CD8-positive, alpha-beta memory T cell (primary cell): ENCODE data around the gene DCX. TPM values are rescaled to one million over a fixed set of nuclear protein-coding genes. Genes with fewer than 3 reads are reported as not detected.
"Not testable (repeated sequence)": the region's sequence is repeated elsewhere in the genome, so short reads cannot be mapped to it uniquely, and the experiment has no call there.

ENCODE experiments used
- CTCF ChIA-PET: fragments of 350-600 bp; sonication (Branson Sonifier 250); formaldehyde crosslinking; loops from one replicate; lab custom pipeline; 2021; ENCODE audit warnings: antibody characterized with exemption; lab: Charles Lee
- POLR2A ChIA-PET: fragments of 350-600 bp; sonication (Branson Sonifier 250); formaldehyde crosslinking; loops from one replicate; lab custom pipeline; 2021; ENCODE audit warnings: antibody characterized with exemption; lab: Charles Lee
- DNase-seq, 5 donors: peaks; one replicate each; pipeline versions ENCODE4 v3.0.0 to v3.0.0-alpha.2; 2020 to 2022; ENCODE audit warnings: mixed read lengths in 1 of 5
- H3K27ac ChIP-seq: one replicate; pipeline ENCODE4 v1.7.0; 2013; ENCODE audit warnings: low read depth, mild to moderate bottlenecking, low read length, moderate library complexity
- H3K27me3 ChIP-seq: 2 replicates; pipeline ENCODE4 v1.7.0; 2013; ENCODE audit warnings: low read length, mild to moderate bottlenecking; ENCODE audit not compliant: insufficient read depth, poor library complexity, severe bottlenecking
- H3K36me3 ChIP-seq: 2 replicates; pipeline ENCODE4 v1.7.0; 2013; ENCODE audit warnings: mild to moderate bottlenecking, low read length, moderate library complexity; ENCODE audit not compliant: insufficient read depth
- H3K4me1 ChIP-seq: 2 replicates; pipeline ENCODE4 v1.7.0; 2013; ENCODE audit warnings: mild to moderate bottlenecking, low read length, moderate library complexity; ENCODE audit not compliant: insufficient read depth
- H3K4me3 ChIP-seq: 2 replicates; pipeline ENCODE4 v1.7.0; 2013; ENCODE audit warnings: mild to moderate bottlenecking, low read length
- H3K9me3 ChIP-seq: 2 replicates; pipeline ENCODE4 v1.7.0; 2013; ENCODE audit warnings: mild to moderate bottlenecking, low read length
- H3K27ac Mint-ChIP-seq, 8 donors: one replicate each; pipeline ENCODE4 v1.8.0; 2020 to 2021; ENCODE audit warnings: mixed read lengths in 8 of 8, mild to moderate bottlenecking in 6 of 8, inconsistent platforms in 3 of 8, moderate library complexity in 3 of 8
- H3K27me3 Mint-ChIP-seq, 2 donors: one replicate each; pipeline ENCODE4 v1.8.0; 2020 to 2021; ENCODE audit warnings: mixed read lengths in 2 of 2, mild to moderate bottlenecking in 1 of 2, moderate library complexity in 1 of 2
- H3K36me3 Mint-ChIP-seq, 3 donors: one replicate each; pipeline ENCODE4 v1.8.0; 2020 to 2021; ENCODE audit warnings: mixed read lengths in 3 of 3, inconsistent platforms in 1 of 3, mild to moderate bottlenecking in 1 of 3
- H3K4me1 Mint-ChIP-seq, 3 donors: one replicate each; pipeline ENCODE4 v1.8.0; 2020 to 2021; ENCODE audit warnings: mixed read lengths in 3 of 3, inconsistent platforms in 1 of 3, mild to moderate bottlenecking in 1 of 3
- H3K4me3 Mint-ChIP-seq, 7 donors: one replicate each; pipeline ENCODE4 v1.8.0; 2020 to 2021; ENCODE audit warnings: mixed read lengths in 7 of 7, mild to moderate bottlenecking in 6 of 7, moderate library complexity in 4 of 7, inconsistent platforms in 2 of 7
- H3K9me3 Mint-ChIP-seq, 5 donors: one replicate each; pipeline ENCODE4 v1.8.0; 2020 to 2022; ENCODE audit warnings: mixed read lengths in 5 of 5, mild to moderate bottlenecking in 3 of 5, moderate library complexity in 2 of 5, inconsistent platforms in 1 of 5
- polyA plus RNA-seq: library from polyadenylated mRNA; unstranded; fragments of 300-500 nt; fragmentation: Illumina TruSeq; gene quantifications from one replicate; pipeline ENCODE4 v1.2.3, GENCODE V29; 2021
- total RNA-seq, 2 experiments: library from RNA; stranded (reverse); gene quantifications; one replicate each; pipeline ENCODE4 v1.2.3, GENCODE V29; 2021

The DCX gene
- total and polyA plus RNA-seq, 3 experiments from 2014 or later, result not detected

DNA sequence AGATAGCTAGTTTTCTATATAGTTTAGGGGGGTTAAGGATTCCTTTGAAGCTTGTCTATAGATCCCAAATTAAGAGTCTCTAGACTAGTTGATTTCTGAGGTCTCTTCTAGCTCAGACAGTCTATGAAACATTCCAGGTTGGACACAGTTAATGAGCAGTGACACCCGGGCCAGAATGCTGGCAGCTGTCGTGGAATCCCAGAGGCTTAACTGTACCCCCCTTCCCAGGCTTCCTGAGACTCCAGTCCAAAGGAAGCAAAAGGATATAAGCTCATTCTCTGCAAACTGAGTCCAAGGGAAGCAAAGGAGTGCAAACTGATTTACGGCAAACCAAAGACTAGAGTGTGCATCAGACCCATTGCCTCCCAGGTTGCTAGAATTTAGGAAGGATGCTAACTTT is 62.9 kb downstream of the DCX start:
- H3K27ac Mint-ChIP-seq, result no peak overlapping the region
- H3K4me3 ChIP-seq, result no peak overlapping the region
- ChIA-PET POLR2A (no interaction called here), CTCF (no interaction called here)
- peaks cover 0 to 2% (median 0%) of the 10 kb centered on the region in 3 donors for H3K36me3 Mint-ChIP-seq
- no peaks in the 10 kb centered on the region for H3K36me3 ChIP-seq
- no peaks in the 10 kb centered on the region for H3K9me3 ChIP-seq
- DNase-seq, result no peak
- peaks cover 0 to 8% of the 10 kb centered on the region in 2 donors for H3K27me3 Mint-ChIP-seq
- H3K4me3 Mint-ChIP-seq, result no peak overlapping the region
- H3K27ac ChIP-seq, result no peak overlapping the region
- no peaks in the 10 kb centered on the region for H3K4me1 Mint-ChIP-seq
- no peaks in the 10 kb centered on the region for H3K9me3 Mint-ChIP-seq
- no peaks in the 10 kb centered on the region for H3K4me1 ChIP-seq
- no peaks in the 10 kb centered on the region for H3K27me3 ChIP-seq

DNA sequence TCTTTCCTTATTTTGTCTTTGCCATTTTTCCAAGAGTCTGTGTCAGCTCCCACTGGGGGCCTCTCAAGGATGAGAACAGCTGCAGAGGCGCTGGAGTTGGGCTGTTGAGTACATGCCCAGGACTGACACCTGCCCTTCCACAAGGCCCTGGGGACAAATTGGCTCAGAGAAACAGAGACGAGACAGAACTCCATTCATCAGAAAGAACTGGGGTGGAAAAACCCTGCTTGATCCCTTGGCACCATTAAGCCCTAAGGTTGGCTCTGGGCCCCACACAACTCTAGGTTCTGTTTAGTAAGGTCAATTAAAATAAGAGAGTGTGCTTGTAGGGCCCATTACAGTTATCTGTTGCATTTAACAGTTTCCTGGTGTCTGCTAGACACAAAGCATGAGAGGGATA is 63.6 kb downstream of the DCX start:
- Mint-ChIP-seq H3K27me3 (peaks cover 0 to 8% of the 10 kb centered on the region in 2 donors), H3K27ac (no peak overlapping the region), H3K36me3 (peaks cover 0 to 2% (median 0%) of the 10 kb centered on the region in 3 donors), H3K4me3 (no peak overlapping the region), H3K9me3 (no peaks in the 10 kb centered on the region), H3K4me1 (no peaks in the 10 kb centered on the region)
- H3K4me3 ChIP-seq, result no peak overlapping the region
- H3K27me3 ChIP-seq, result no peaks in the 10 kb centered on the region
- no peaks in the 10 kb centered on the region for H3K36me3 ChIP-seq
- CTCF ChIA-PET, result no interaction called here
- POLR2A ChIA-PET, result no interaction called here
- no peak for DNase-seq
- no peak overlapping the region for H3K27ac ChIP-seq
- no peaks in the 10 kb centered on the region for H3K9me3 ChIP-seq
- H3K4me1 ChIP-seq, result no peaks in the 10 kb centered on the region

DNA sequence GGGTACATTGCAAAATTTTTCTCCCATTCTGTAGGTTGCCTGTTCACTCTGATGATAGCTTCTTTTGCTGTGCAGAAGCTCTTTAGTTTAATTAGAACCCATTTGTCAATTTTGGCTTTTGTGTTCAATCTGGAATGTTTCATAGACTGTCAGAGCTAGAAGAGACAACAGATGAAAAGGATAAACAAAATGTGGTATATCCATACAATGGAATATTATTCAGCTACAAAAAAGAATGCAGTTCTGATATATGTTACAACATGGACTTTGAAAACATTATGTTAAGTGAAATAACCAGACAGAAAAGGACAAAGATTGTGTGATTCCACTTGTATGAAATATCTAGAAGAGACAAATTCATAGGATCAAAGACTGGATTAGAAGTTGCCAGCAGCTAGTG is 65.8 kb downstream of the DCX start:
- H3K36me3 ChIP-seq, H3K9me3 Mint-ChIP-seq, H3K4me3 ChIP-seq, H3K4me1 Mint-ChIP-seq, POLR2A ChIA-PET, H3K27me3 ChIP-seq, H3K9me3 ChIP-seq, H3K27ac Mint-ChIP-seq, H3K27me3 Mint-ChIP-seq, CTCF ChIA-PET, H3K4me1 ChIP-seq, H3K27ac ChIP-seq, DNase-seq, H3K4me3 Mint-ChIP-seq, H3K36me3 Mint-ChIP-seq: not testable (repeated sequence)

DNA sequence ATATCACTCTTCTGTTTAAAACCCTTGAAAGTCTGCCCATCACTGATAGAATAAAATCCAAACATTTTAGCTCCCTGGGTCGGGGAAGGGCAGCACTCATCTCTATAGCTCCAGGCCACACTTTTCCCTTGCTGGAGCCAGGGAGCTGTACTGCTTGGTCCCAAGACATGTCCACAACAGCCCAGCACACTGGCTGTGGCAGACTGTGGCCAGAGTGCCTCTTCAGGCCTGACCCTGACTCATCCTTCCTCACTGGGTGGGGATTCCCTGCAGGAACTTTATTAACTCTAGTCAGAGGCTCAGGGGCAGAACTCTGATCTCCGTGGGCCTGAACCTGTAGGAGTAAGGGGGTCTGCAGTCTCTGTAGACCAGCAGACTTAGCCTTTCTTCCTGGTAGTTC is 71.9 kb downstream of the DCX start:
- ChIA-PET POLR2A (no interaction called here), CTCF (no interaction called here)
- no peaks in the 10 kb centered on the region for H3K36me3 ChIP-seq
- Mint-ChIP-seq H3K4me3 (no peak overlapping the region), H3K36me3 (peaks cover 0 to 4% (median 0%) of the 10 kb centered on the region in 3 donors), H3K9me3 (peaks cover 0 to 2% (median 0%) of the 10 kb centered on the region in 5 donors), H3K4me1 (no peaks in the 10 kb centered on the region), H3K27ac (no peak overlapping the region), H3K27me3 (peaks cover 0 to 5% of the 10 kb centered on the region in 2 donors)
- no peak overlapping the region for H3K27ac ChIP-seq
- no peaks in the 10 kb centered on the region for H3K27me3 ChIP-seq
- DNase-seq, result no peak
- no peak overlapping the region for H3K4me3 ChIP-seq
- H3K4me1 ChIP-seq, result no peaks in the 10 kb centered on the region
- H3K9me3 ChIP-seq, result no peaks in the 10 kb centered on the region

DNA sequence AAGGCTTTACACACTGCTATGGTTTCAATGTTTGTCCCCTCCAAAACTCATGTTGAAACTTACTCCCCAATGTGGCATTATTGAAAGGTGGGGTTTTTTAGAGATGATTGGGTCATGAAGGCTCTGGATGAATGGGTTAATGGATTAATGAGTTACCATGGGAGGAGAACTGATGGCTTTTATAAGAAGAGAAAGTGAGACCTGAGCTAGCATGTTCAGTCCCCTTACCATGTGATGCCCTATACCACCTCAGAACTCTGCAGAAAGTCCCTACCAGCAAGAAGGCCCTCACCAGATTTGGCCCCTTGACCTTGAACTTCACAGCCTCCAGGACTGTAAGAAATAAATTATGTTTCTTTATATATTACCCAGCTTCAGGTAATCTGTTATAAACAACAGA is 72.8 kb downstream of the DCX start:
- H3K4me1 ChIP-seq, result no peaks in the 10 kb centered on the region
- no peak overlapping the region for H3K27ac ChIP-seq
- H3K27ac Mint-ChIP-seq, result no peak overlapping the region
- CTCF ChIA-PET, result no interaction called here
- no peaks in the 10 kb centered on the region for H3K27me3 ChIP-seq
- H3K36me3 Mint-ChIP-seq, result peaks cover 0 to 4% (median 0%) of the 10 kb centered on the region in 3 donors
- no peak overlapping the region for H3K4me3 ChIP-seq
- H3K36me3 ChIP-seq, result no peaks in the 10 kb centered on the region
- H3K9me3 Mint-ChIP-seq, result peaks cover 0 to 2% (median 0%) of the 10 kb centered on the region in 5 donors
- H3K4me1 Mint-ChIP-seq, result no peaks in the 10 kb centered on the region
- no peak overlapping the region for H3K4me3 Mint-ChIP-seq
- no peak for DNase-seq
- peaks cover 0 to 6% of the 10 kb centered on the region in 2 donors for H3K27me3 Mint-ChIP-seq
- POLR2A ChIA-PET, result no interaction called here
- no peaks in the 10 kb centered on the region for H3K9me3 ChIP-seq

DNA sequence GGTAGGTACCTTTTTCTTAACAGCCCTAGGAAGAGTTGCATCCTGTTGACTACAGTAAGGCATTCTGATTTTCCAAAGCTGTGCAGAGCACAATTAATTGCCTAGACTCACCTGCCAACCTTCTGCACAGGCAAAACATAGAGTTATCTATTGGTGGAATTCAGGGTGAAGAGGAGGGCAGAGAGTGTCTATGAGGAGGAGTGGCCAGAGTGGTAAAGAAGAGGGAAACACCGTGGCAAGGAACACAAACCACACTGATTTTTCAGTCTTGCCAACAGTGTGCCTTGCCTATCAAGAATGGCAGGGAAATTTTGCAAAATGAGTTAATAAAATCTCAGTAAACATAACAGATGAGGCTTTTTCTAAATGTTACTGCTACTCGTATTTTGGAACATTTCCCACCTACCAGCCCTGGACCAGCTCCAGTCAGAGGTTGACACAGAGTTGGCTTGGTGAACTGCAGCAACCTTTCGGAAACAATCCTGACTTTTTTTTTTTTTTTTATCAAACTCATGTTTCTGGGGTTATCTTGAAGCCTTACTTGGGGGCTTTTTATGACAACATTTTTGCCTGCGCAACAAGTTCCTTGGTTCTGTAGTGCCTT is 73.8 kb downstream of the DCX start:
- Mint-ChIP-seq H3K4me3 (no peak overlapping the region), H3K27me3 (peaks cover 0 to 7% of the 10 kb centered on the region in 2 donors), H3K4me1 (no peaks in the 10 kb centered on the region), H3K27ac (no peak overlapping the region), H3K9me3 (peaks cover 0 to 2% (median 0%) of the 10 kb centered on the region in 5 donors), H3K36me3 (peaks cover 0 to 4% (median 0%) of the 10 kb centered on the region in 3 donors)
- Histone ChIP-seq H3K27ac (no peak overlapping the region), H3K27me3 (no peaks in the 10 kb centered on the region), H3K4me1 (no peaks in the 10 kb centered on the region), H3K36me3 (no peaks in the 10 kb centered on the region), H3K4me3 (no peak overlapping the region), H3K9me3 (no peaks in the 10 kb centered on the region)
- POLR2A ChIA-PET, result no interaction called here
- no peak for DNase-seq
- CTCF ChIA-PET, result no interaction called here

DNA sequence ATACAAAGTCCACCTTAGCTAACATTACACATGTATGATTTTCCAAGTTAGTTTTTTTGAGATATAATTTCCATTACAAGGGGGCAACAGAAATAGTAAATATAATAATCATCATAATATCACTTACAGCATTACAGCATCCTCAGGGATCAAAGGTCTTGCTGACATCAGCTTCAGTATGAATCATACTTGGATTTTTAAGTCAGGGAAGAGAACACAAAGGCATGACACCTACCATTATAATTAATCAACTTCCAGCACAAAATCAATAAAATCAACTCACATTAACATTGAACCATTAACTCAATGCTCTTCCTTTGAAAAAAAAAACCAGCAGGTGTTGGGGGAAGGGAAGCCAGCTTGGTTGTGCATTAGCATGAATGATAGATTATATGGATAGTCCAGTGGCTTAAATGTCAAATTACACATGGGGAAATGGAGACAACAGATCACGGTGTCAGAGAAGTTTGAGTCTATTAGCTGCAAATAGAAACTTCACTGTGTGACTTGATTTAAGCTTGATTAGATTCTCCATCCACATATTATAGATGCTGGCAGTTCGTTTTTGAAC is 74.8 kb downstream of the DCX start:
- ChIA-PET CTCF (no interaction called here), POLR2A (no interaction called here)
- no peaks in the 10 kb centered on the region for H3K4me1 ChIP-seq
- H3K9me3 Mint-ChIP-seq, result peaks cover 0 to 2% (median 0%) of the 10 kb centered on the region in 5 donors
- no peaks in the 10 kb centered on the region for H3K4me1 Mint-ChIP-seq
- no peaks in the 10 kb centered on the region for H3K36me3 ChIP-seq
- no peak for DNase-seq
- H3K4me3 ChIP-seq, result no peak overlapping the region
- H3K27me3 Mint-ChIP-seq, result peaks cover 0 to 7% of the 10 kb centered on the region in 2 donors
- H3K27ac ChIP-seq, result no peak overlapping the region
- no peak overlapping the region for H3K27ac Mint-ChIP-seq
- H3K27me3 ChIP-seq, result no peaks in the 10 kb centered on the region
- peaks cover 0 to 4% (median 0%) of the 10 kb centered on the region in 3 donors for H3K36me3 Mint-ChIP-seq
- H3K9me3 ChIP-seq, result no peaks in the 10 kb centered on the region
- H3K4me3 Mint-ChIP-seq, result no peak overlapping the region

DNA sequence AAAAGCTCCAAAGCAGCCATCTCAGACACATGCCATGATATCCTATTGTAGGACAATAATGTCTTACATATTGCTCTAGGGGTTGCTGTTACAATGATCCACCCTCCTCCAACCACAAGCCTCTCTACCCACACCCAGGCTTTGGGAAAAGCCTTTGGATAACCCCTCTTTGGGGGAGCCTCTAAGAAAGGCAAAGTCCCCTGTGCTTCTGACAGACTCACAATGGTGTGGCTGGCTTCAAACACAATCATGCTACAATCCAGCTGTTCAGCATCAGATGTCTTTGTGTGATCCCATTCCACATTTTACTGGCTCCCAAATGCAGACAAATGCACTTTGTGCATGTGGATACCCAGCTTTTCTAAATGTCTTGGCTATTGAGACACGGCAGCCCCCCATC is 75.9 kb downstream of the DCX start:
- peaks cover 0 to 2% (median 0%) of the 10 kb centered on the region in 5 donors for H3K9me3 Mint-ChIP-seq
- H3K27ac ChIP-seq, result no peak overlapping the region
- H3K36me3 ChIP-seq, result no peaks in the 10 kb centered on the region
- peaks cover 0 to 7% of the 10 kb centered on the region in 2 donors for H3K27me3 Mint-ChIP-seq
- ChIA-PET POLR2A (no interaction called here), CTCF (no interaction called here)
- no peaks in the 10 kb centered on the region for H3K4me1 ChIP-seq
- H3K27me3 ChIP-seq, result no peaks in the 10 kb centered on the region
- H3K4me1 Mint-ChIP-seq, result no peaks in the 10 kb centered on the region
- H3K9me3 ChIP-seq, result no peaks in the 10 kb centered on the region
- H3K4me3 ChIP-seq, result no peak overlapping the region
- H3K36me3 Mint-ChIP-seq, result peaks cover 0 to 4% (median 0%) of the 10 kb centered on the region in 3 donors
- no peak for DNase-seq
- no peak overlapping the region for H3K27ac Mint-ChIP-seq
- H3K4me3 Mint-ChIP-seq, result no peak overlapping the region
